HG03097 (cell line): ENCODE measurements around the gene GRID2IP.
"Not testable (repeated sequence)": the region's sequence is repeated elsewhere in the genome, so short reads cannot be mapped to it uniquely, and the experiment has no call there.

Experiments
- ATAC-seq: cut with Tn5 transposase; IDR thresholded peaks from one replicate; pipeline ENCODE4 v1.9.1; 2021; ENCODE audit not compliant: unreplicated experiment, low FRiP score

GRID2IP gene

DNA sequence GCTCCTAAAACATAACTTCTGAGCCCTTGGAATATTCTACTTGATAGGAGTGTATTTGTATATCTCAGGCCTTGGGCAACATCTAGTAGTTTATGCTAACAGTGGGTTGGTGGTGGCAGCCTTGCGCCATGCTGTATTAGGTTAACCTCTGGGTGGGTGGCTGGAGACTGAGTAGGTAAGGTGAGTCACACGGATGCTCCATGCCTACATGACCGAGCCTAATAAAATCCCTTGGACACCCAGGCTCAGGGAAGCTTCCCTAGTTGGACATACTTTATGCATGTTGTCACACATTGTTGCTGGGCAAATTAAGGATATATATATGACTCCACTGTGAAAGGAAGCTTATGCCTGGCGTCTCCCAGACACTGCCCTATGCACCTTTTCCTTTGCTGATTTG is 97.5 kb downstream of the GRID2IP start:
- ATAC-seq = no peak

DNA sequence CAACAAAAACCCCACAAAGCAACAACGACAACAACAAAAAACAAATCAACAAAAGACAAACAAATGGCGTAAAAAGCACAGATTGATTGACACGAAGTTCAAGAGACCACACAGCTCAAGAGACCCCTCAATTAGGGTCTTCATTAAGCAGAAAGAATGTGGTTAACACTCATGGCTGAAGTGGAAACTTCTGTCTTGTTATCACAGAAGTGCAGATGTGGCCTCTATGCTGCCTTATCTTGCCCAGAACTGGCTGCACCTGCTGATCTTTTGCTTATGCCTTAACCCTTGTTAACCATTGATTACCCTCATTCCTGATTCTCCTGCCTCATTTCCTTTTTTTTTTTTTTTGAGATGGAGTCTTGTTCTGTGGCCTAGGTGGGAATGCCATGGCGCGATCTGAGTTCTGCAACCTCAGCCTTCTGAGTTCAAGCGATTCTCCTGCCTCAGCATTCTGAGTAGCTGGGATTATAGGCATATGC is 100.0 kb downstream of the GRID2IP start:
- ATAC-seq = no peak

DNA sequence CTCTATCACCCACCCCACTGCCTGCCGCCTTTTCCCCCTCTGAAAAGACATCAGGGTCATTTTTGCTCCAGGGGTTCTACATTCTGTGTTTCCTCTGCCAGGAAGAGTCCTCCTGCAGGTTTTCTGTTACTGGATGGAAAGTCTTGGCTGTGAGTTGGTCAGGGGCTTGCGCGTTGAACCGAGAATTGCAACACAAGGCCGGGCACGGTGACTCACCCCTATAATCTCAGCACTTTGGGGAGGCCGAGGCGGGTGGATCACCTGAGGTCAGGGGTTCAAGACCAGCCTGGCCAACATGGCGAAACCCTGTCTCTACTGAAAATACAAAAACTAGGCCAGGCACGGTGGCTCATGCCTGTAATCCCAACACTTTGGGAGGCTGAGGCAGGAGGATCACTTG is 100.7 kb downstream of the GRID2IP start:
- not testable (repeated sequence) for ATAC-seq

DNA sequence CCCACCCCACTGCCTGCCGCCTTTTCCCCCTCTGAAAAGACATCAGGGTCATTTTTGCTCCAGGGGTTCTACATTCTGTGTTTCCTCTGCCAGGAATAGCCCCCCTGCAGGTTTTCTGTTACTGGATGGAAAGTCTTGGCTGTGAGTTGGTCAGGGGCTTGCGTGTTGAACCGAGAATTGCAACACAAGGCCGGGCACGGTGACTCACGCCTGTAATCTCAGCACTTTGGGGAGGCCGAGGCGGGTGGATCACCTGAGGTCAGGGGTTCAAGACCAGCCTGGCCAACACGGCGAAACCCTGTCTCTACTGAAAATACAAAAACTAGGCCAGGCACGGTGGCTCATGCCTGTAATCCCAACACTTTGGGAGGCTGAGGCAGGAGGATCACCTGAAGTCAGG is 101.4 kb downstream of the GRID2IP start:
- not testable (repeated sequence) for ATAC-seq

GRCh38 chr7:6448943-6449543 is 102.2 kb downstream of the GRID2IP start:
- ATAC-seq = no peak

GRCh38 chr7:6447581-6448199 is 103.6 kb downstream of the GRID2IP start, which contains the start of gene DAGLB:
TSS of gene DAGLB (minus strand) at chr7:6447954. CDS start at chr7:6447842, 112 bp downstream.
- peak; percentile 75 for ATAC-seq
